Nephron (organoid): ENCODE results near the gene KRT23.

Source experiments
- H3K27ac Mint-ChIP-seq, 3 experiments: 2 replicates each; pipeline ENCODE4 v1.8.0; 2020; ENCODE audit warnings: mixed read lengths in 3 of 3, mild to moderate bottlenecking in 2 of 3, moderate library complexity in 1 of 3
- H3K27me3 Mint-ChIP-seq: 2 replicates; pipeline ENCODE4 v1.8.0; 2021; ENCODE audit warnings: low read depth, mild to moderate bottlenecking, moderate library complexity, mixed read lengths
- H3K36me3 Mint-ChIP-seq: 2 replicates; pipeline ENCODE4 v1.8.0; 2020; ENCODE audit warnings: low read depth, mixed read lengths
- H3K4me1 Mint-ChIP-seq: 2 replicates; pipeline ENCODE4 v1.8.0; 2020; ENCODE audit warnings: mixed read lengths
- H3K4me3 Mint-ChIP-seq, 3 experiments: 2 replicates each; pipeline ENCODE4 v1.8.0; 2020; ENCODE audit warnings: mild to moderate bottlenecking in 3 of 3, mixed read lengths in 3 of 3, moderate library complexity in 2 of 3
- H3K9me3 Mint-ChIP-seq: 2 replicates; pipeline ENCODE4 v1.8.0; 2020; ENCODE audit warnings: mixed read lengths
- CTCF ChIP-seq, 3 experiments: fragments of 200-600 bp; sonication (generic); IDR thresholded peaks; one replicate each; pipeline ENCODE4 v1.5.0; 2021; ENCODE audit warnings: antibody characterized with exemption in 3 of 3; ENCODE audit not compliant: unreplicated experiment in 3 of 3

The KRT23 gene

GRCh38 chr17:40947929-40948328, 10.5 kb upstream of the KRT23 start:
- Mint-ChIP-seq H3K9me3 (peaks cover 2% of the 10 kb centered on the region), H3K4me3 (no peak overlapping the region), H3K27ac (no peak overlapping the region), H3K36me3 (no peaks in the 10 kb centered on the region), H3K4me1 (peaks cover 41% of the 10 kb centered on the region), H3K27me3 (peaks cover 7% of the 10 kb centered on the region)
- no peak for TF ChIP-seq CTCF (IDR thresholded peaks at IDR 0.05; ENCODE audit: unreplicated experiment in 3 of 3)

GRCh38 chr17:40945414-40945813, 8.0 kb upstream of the KRT23 start:
- TF ChIP-seq CTCF (IDR thresholded peaks at IDR 0.05; ENCODE audit: unreplicated experiment in 3 of 3), result no peak
- Mint-ChIP-seq H3K27me3 (no peaks in the 10 kb centered on the region), H3K4me3 (no peak overlapping the region), H3K27ac (no peak overlapping the region), H3K36me3 (no peaks in the 10 kb centered on the region), H3K9me3 (peaks cover 2% of the 10 kb centered on the region), H3K4me1 (peaks cover 33% of the 10 kb centered on the region)

GRCh38 chr17:40944531-40944930, 7.1 kb upstream of the KRT23 start:
- TF ChIP-seq CTCF (IDR thresholded peaks at IDR 0.05; ENCODE audit: unreplicated experiment in 3 of 3), result no peak
- no peaks in the 10 kb centered on the region for H3K36me3 Mint-ChIP-seq
- H3K4me1 Mint-ChIP-seq, result peaks cover 26% of the 10 kb centered on the region
- no peak overlapping the region for H3K27ac Mint-ChIP-seq
- peaks cover 2% of the 10 kb centered on the region for H3K9me3 Mint-ChIP-seq
- H3K4me3 Mint-ChIP-seq, result no peak overlapping the region
- H3K27me3 Mint-ChIP-seq, result no peaks in the 10 kb centered on the region

- Mint-ChIP-seq H3K27me3 (peaks cover 11% of the 10 kb centered on the region), H3K27ac (no peak overlapping the region), H3K4me1 (peaks cover 30% of the 10 kb centered on the region), H3K36me3 (no peaks in the 10 kb centered on the region), H3K9me3 (peaks cover 2% of the 10 kb centered on the region), H3K4me3 (no peak overlapping the region)
- TF ChIP-seq CTCF (IDR thresholded peaks at IDR 0.05; ENCODE audit: unreplicated experiment in 3 of 3), result no peak
These were observed 5.1 kb upstream of the KRT23 start for GRCh38 chr17:40942553-40942952.

GRCh38 chr17:40940266-40940665, 2.8 kb upstream of the KRT23 start:
- Mint-ChIP-seq H3K27ac (no peak overlapping the region), H3K9me3 (peaks cover 2% of the 10 kb centered on the region), H3K27me3 (peaks cover 15% of the 10 kb centered on the region), H3K36me3 (no peaks in the 10 kb centered on the region), H3K4me1 (peaks cover 39% of the 10 kb centered on the region), H3K4me3 (no peak overlapping the region)
- no peak for TF ChIP-seq CTCF (IDR thresholded peaks at IDR 0.05; ENCODE audit: unreplicated experiment in 3 of 3)

- peak overlapping the region in 2 of 3 experiments; percentile 32 to 49 for H3K27ac Mint-ChIP-seq
- no peaks in the 10 kb centered on the region for H3K36me3 Mint-ChIP-seq
- H3K4me3 Mint-ChIP-seq, result no peak overlapping the region
- no peak for TF ChIP-seq CTCF (IDR thresholded peaks at IDR 0.05; ENCODE audit: unreplicated experiment in 3 of 3)
- no peaks in the 10 kb centered on the region for H3K9me3 Mint-ChIP-seq
- H3K4me1 Mint-ChIP-seq, result peaks cover 39% of the 10 kb centered on the region
- peaks cover 15% of the 10 kb centered on the region for H3K27me3 Mint-ChIP-seq
These were observed 1.5 kb upstream of the KRT23 start for GRCh38 chr17:40938981-40939380.
